HG02981 (cell line): Measurements from ENCODE around the gene MCMBP.
A peak's percentile ranks its signal among the peaks of the same experiment; 100 is the strongest.
"Not testable (repeated sequence)": the region's sequence is repeated elsewhere in the genome, so short reads cannot be mapped to it uniquely, and the experiment has no call there.

Source experiments
- ATAC-seq: cut with Tn5 transposase; IDR thresholded peaks from one replicate; pipeline ENCODE4 v1.9.1; 2021; ENCODE audit warnings: mild to moderate bottlenecking, moderate library complexity; ENCODE audit not compliant: unreplicated experiment

The MCMBP gene

DNA sequence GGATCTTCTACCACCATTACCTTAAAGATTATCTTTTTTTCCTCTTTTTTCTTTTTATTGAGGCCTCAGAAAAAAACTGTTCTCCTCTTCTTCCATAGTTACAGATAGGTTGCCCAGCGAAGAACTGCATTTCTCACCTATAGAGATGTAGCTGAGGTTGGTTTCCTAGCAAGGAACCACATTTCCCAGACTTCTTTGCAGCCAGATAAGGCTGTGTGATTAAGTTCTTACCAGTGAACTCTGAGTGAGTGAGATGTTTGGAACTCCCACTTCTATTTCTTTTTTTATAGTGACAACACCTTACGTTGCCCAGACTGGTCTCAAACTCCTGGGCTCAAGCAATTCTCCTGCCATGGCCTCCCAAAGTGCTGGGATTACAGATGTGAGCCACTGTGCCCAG lies 5.9 kb upstream of the MCMBP start:
- ATAC-seq: no peak

DNA sequence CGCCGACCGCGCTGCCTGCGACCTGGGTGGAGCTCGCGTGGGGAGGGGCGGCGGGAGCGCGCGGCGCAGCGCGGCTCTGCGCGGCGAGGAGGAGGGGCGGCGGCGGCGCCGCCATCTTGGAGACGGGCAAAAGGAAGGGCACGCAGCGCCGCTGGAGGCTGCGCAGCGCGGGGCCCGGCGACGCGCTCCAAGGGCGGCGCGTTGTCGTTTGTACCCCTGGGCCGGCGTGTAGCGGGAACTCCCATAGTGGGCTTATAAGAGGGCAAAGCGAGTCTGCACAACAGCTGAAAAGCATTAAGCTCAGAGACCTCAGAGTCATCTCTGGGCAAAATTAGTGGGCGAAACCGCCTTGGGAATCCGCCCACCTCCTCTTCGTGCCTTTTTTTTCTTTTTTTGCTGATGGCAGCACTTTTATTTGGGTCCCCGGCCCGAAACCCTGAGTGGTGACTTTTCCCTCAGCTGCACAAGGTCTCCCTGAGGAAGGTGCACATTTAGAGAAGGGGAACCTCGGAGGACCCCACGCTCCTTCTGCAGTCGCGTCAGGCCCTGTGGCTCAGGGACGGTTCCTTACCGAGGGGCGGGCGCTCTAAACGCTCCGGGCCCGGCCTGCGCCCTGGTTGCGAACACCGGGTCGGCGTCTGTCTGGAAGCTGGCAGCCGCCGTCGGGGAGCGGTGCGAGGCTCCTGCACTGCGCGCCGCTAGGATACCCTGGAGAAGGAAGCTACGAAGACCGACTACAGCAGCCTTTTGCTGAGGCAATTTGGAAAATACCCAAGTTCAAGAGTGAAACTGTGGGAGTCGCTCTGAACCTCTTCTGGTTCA lies 428 bp upstream of the MCMBP start:
- peak; percentile 91 for ATAC-seq

DNA sequence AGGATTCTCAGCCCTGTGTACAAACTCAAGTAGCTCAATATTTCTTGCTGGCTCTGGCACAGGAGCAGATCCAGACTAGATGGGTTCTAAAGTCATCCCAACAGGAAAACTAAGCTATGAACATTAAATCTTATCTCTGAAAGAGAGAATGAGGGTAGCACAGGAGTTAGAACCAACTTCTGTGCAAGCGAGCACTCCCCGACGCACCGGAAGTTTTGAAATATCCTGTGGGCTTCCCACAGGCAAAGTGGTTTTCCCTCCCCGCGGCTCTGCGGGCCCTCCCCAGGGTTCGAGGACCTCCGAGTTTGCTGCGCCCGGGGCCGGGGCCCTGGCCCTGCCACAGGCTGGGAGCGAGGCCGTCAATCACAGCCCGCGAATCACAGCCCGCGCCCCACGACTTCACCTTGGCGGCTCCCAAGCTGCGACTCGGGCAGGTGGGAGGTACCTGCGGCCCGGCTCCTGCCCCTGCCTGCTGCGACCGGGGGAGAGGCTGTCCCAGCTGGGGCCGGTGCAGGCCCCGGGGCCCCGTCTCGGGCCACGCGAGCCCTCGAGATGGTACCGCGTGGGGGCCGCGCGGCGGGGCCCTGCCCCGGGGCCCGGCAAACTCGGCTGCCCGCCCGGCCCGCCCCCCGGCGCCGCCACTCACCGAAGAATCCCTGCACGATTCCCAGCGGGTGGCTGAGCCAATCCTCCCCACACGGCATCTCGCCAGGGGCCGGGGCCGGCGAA lies 598 bp downstream of the MCMBP start:
- ATAC-seq: peak; percentile 35

DNA sequence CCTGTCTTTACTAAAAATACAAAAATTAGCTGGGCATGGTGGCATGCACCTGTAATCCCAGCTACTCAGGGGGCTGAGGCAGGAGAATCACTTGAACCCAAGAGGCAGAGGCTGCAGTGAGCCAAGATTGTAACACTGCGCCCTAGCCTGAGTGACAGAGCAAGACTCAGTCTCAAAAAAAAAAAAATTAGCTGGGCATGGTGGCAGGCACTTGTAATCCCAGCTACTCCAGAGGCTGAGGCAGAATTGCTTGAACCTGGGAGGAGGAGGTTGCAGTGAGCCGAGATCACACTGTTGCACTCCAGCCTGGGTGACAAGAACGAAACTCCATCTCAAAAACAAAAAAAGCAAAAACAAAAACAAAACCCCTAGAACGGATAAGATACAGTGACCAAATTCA lies 3.2 kb downstream of the MCMBP start:
- not testable (repeated sequence) for ATAC-seq

DNA sequence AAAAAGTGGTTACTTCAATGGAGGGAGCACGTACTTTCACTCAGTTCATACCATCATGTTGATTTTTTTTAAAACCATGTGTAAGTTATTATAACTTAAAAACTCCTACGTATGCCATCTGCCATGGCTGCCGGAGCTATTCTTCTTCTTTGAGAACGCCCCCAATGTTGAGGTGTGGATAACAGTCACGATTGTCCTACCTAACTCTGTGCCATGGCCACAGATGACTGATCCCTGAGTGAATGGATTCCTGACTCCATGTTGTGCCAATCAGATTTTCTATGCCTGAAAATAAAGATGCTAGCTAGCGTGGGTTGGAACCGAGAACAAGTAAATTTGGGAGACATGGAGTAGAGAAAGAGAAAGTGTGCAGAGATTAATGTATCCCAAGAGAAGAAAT lies 5.3 kb downstream of the MCMBP start:
- no peak for ATAC-seq

DNA sequence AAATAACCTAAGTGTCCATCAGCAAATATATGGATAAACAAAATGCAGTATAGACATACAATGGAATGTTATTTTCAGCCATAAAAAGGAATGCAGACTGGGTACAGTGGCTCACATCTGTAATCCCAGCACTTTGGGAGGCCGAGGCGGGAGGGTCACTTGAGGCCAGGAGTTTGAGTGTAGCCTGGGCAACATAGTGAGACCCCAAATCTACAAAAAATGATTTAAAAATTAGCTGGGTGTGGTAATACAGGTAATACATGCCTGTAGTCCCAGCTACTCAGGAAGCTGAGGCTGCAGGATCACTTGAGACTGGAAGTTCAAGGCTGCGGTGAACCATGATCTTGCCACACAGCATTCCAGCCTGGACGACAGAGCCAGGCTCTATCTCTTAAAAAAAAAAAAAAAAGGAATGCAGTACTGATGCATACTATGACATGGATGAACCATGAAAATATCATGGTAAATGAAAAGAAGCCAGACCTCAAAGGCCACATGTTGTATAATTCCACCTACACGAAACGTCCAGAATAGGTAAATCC lies 6.9 kb downstream of the MCMBP start:
- ATAC-seq: no peak

DNA sequence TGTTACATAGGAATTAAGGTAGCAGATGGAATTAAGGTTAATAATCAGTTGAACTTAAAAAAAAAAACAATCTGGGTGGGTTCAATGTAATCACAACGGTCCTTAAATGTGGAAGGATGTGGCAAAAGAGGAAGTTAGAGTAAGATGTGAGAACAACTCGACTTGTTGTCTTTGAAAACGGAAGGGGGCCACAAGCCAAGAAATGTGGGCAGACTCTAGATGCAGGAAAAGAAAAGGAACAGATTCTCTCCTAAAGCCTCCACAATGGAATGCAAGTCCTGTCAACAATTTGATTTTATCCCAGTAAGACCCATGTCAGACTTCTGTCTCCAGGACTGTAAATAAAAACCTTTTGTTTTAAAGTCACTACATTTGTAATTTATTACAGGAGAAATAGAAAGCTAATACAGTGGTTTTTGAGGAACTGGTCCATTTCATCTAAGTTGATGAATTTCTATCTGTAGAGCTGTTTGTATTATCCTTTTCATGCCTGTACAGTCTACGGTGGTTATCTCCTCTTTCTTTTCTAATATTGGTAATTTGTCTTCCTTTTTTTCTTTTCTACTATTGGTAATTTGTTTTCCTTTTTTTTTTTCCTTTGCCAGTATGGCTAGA lies 8.6 kb downstream of the MCMBP start:
- no peak for ATAC-seq

DNA sequence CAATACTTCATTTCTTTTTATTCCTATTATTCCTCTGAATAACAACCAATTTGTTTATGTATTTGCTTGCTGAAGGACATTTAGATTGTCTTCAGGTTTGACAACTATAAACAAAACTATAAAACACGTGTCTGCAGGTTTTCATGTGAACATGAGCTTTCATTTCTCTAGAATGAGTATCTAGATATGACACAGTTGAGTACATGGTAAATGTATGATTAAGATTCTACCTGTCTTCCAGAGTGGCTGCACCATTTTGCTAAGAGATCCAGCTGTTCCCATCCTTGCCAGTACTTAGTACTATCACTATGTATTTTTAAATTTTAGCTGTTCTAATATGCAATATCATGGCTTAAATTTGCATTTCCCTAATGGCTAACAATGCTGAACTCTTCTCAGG lies 10.1 kb downstream of the MCMBP start:
- no peak for ATAC-seq

DNA sequence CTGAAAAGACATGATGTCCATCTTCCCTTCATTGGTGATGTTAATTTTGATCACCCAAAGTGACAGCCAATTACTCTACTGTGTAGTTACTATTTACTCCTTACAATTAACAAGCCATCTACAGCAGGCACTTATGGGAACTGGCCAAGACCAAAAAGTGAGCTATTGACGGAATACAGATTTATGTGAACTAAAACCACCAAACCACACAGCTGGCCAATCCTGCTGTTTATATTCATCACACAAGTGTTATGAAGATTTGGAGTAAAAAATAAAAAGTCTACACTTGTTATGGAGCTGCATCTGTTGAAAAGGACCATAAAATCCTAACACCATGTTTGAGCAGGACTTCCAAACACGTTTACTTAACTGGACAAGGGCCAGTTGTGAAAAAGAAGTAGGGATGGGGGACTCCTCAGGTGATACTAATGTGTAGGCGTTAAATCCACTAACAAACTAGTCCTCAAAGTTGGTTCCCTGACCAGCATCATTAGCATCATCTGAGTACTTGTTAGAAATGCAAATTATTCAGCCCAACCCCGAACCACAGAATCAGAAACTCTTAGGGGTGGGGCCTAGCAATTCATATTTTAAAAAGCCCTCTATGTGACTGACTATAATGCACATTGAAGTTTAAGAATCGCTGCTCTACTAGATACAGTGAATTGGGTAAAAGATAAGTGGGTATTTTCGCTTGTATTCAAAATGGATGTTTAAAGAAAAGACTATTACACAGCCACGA lies 11.6 kb downstream of the MCMBP start:
- ATAC-seq: peak; percentile 56

DNA sequence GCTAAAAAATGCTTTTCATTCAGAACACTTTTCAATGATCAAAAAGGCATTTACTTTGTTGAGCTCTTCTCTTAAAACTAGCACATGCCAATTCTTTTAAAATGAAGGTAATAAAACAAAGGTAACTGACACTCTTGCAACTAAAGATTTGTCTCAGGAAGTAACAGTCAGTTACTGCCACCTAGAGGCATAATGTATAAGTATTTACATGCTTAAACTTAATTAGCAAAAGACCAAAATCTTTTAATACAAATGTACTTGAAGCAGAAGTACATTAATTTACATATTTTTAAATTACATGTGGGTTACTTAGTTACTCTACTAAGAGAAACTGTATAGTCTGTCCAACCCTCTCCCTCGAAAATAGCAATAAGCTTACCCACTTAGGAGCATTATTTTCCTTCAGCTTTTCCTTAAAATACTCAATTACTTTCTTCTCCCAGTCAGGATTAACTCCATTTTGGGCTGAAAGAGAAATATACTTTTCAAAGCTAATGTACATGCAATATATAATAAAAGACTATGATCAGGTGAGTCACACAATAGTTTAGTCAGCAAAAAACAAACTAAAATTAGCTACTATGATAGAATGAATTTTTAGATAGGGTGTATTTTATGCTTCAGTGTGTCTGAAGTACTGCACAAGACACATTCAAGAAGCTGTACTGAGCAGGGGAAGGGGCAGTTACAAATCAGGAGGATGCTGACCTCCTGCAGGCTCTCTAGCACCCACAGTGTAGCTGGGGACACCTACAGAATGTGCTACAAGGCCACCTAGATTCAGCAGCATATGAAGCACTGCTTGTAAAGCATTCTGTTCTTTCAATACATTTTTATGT lies 13.0 kb downstream of the MCMBP start:
- ATAC-seq: no peak

DNA sequence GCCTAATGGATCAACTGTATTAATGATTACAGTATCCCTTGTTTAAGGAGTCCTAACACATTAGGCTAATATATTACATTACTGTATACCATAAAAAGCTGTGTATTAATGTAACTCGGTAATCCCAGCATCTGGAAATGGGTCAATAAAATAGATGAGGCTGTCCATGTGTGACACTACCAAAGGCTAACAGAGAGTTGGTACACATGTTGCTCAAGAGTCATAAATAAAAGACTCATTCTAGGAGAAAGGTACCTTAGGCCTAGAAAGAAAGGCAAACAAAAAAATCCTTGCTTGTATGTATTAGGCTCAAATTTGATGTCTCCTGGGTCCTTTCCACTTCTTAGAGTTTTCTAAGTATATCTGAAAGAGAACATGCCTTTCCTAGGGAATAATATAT lies 14.6 kb downstream of the MCMBP start:
- no peak for ATAC-seq

DNA sequence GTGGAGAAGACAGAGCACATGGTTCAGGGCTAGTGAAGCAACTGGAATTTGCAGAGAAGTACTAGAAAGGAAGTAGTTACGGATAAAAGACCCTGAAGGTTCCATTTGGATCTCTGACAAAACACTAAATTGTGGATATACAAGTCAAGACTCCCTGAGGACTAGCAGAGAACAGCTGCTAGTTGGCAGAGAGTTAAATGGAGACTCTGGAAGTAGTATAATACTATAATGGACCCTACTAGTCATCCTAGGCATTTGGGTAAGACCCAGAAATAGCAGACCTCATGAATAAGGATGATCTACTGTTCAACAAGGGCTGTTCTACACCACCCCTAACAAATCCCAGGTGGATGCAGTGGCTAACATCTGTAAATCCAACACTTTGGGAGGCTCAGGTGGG lies 19.1 kb downstream of the MCMBP start:
- no peak for ATAC-seq

DNA sequence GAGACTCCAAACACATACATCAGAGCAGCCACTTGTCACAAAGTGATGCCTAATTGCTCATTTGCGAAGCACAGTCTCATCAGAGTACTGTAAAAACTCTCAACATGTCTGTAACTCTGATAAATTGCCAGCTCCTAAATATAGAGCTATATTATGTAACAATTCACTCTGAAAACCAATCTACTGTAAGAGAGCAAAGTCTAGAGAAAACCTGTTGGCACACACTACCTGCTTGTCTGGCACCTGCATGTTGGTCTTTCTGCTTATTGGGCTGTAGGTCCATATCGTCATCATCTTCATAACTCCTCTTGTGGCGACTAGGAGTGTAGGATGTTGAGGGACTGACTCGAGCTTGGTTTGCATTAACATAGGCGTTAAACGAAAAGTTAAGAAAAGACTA lies 19.8 kb downstream of the MCMBP start:
- no peak for ATAC-seq

DNA sequence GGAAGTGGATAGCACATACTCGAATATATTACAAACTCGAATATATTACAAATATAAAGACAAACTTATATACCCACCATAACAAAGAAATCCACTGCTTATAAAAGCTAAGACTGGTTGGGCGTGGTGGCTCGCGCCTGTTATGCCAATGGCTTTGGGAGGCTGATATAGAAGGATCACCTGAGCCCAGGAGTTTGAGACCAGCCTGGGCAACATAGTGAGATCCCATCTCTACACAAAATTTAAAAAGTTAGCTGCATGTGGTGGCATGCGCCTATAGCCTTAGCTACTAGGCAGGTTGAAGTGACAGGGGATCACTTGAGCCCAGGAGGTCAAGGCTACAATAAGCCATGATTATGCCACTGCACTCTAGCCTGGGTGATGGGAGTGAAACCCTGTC lies 20.4 kb downstream of the MCMBP start:
- ATAC-seq: no peak

DNA sequence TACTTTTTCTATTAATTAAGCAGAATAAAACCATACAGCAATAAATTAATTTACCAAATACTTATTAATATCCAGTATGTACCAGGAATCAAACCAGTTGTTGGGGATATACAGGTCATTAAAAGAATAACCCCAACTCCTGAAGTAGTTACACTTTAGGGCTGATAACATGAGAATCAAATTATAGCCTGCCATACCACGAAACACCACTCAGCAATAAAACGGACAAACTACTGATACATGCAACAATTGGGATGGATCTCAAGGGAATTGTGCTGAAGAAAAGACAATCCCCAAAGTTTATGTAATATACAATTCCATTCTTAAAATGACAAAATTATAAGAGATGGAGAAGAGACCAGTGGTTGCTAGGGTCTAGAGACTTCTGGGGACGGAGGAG lies 22.7 kb downstream of the MCMBP start:
- ATAC-seq: no peak

DNA sequence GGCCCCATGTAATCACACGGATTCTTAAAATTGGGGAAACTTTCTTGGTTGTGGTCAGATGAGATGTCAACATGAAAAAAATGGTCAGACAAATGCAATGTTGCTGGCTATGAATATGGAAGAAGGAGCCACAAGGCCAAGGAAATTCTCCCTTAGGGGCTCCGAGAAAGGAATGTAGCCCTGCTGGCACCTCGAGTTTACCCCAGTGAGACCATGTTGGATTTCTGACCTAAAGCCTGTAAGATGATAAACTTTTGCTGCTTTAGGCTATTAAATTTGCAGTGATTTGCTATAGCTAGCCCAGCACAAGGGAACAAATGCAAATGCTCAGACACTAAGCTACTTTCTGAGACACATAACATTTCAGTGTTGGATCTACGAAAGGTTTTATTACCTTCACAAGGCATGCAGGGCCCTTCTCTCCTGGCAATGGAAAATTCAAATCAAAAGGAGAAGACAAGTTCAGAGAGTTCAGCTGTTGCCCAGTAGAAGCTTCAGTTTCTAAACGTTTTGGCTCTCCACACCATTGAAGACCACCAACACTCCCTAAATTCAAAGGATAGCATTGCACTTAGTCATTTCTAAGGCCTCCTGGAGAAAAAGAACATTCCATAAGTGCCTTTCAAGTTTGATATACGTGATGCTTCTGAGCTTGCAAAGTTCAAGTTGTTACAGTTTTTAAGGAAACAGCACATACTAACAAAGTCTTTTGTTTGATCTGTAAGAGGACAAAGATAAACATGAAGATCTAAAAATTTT lies 23.4 kb downstream of the MCMBP start:
- ATAC-seq: no peak

DNA sequence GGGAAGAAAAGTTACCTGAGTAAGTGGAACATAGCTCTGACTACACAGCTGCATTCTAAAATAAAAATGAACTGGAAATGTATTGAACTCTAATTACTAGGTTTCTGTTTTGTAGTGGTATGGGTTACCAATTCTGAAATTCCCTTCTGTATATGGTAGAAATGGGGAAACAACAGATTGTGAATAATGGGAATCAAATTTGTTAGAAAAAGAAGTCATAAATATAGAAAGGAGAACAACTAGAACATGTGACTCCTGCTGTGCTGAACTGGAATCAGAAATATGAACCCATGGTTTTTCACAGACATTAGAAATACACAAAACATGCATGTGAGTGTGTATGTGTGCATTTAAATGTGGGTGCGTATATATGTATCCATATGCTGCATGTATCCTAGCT lies 27.0 kb downstream of the MCMBP start:
- ATAC-seq: no peak

DNA sequence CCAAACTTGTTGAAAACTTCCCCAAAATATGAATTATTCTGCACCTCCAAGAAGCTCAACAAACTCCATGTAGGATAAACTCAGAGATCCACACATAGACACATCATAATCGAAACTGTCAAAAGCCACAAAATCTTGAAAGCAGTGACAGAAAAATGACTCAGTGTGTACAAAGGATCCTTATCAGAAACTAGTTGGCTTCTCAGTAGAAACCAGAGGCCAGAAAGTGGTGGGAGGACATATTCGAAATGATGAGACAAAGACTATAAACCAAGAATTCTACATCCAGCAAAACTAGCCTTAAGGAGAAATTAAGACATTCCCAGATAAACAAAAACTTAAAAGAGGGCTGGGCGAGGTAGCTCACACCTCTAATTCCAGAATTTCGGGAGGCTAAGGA lies 38.5 kb downstream of the MCMBP start:
- no peak for ATAC-seq

DNA sequence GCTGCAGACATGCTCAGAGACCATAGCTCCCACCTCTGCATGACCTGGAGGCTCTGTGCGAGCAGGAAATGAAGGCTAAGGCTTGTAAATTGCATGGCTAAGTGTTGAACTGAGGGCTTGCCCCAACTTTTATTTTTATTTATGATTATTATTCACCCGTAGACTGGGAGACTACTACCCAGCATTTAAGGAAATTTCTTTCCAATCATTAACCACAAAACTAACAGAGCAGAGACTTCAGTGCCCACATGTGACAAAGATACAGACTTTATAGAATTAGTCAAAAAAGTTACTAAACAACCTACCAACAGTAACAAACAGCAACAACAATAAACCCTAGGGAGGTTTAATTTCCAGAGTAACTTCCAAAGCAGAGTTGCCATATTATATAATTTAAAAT lies 39.7 kb downstream of the MCMBP start:
- ATAC-seq: no peak
